Measurements from ENCODE around the gene TSPAN3.

DNA sequence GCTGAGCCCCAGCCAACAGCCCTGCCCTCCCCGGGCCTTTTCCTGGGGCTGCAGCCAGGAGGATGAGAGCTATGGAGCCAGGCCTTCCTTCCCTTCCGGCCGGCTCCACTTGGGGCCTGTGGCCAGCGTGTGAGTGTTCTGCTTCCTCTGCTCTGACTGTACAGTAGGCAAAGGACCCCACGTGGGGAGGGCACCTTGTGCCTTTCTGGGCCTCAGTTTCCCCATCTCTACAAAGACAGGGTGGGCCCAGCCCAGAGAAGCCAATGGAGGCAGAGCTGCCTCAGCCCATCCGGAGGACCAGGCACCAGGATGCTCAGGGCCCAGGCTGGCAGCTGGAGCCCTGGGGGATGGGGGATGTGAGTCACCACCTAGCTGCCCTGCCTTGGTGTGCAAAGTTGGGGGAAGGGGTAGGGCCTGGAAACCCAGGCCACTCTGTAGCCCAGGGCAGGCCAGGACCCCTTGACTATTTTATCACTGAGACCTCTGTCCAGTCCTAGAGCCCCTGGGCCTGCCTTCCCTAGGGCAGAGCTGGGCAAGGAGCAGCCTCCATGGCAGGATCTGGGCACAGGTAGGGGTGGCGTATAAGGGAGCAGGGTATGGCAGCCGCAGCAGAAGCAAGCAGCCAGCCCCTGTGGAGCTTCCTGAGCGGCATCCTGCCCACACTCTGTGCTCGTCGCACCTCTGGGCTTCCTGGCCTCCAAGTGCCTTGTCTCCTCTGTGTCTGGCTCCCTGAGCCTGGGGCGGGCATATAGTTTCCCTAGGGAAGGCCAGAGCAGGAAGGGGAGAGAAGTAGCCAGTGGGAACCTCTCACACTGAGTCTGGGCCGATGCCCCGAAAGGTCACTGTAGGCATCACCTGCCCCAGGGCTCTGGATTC is 74.1 kb downstream of the TSPAN3 start:
- TF ChIP-seq, protein P1, sequence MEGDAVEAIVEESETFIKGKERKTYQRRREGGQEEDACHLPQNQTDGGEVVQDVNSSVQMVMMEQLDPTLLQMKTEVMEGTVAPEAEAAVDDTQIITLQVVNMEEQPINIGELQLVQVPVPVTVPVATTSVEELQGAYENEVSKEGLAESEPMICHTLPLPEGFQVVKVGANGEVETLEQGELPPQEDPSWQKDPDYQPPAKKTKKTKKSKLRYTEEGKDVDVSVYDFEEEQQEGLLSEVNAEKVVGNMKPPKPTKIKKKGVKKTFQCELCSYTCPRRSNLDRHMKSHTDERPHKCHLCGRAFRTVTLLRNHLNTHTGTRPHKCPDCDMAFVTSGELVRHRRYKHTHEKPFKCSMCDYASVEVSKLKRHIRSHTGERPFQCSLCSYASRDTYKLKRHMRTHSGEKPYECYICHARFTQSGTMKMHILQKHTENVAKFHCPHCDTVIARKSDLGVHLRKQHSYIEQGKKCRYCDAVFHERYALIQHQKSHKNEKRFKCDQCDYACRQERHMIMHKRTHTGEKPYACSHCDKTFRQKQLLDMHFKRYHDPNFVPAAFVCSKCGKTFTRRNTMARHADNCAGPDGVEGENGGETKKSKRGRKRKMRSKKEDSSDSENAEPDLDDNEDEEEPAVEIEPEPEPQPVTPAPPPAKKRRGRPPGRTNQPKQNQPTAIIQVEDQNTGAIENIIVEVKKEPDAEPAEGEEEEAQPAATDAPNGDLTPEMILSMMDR (IDR thresholded peaks at IDR 0.05): no peak
- peak in 1 of 2 donors; percentile 33 for TF ChIP-seq POLR2AphosphoS5 (IDR thresholded peaks at IDR 0.05; ENCODE audit: insufficient read depth in 1 of 2, low read depth in 1 of 2)

All from vagina (tissue), 2 donors.